Esophagus muscularis mucosa (tissue), 4 donors: ENCODE data around the gene ZNF341. TPM values are rescaled to one million over a fixed set of nuclear protein-coding genes. Genes with fewer than 3 reads are reported as not detected.

Experiments used
- DNase-seq: peaks from one replicate; pipeline ENCODE4 v3.0.0-alpha.2; 2017; ENCODE audit errors: extremely low spot score
- H3K27ac ChIP-seq, 4 donors: fragments of 200-600 bp; sonication (generic); replicated peaks in 1 of 4; 1 replicate in 3 of 4; 2 replicates in 1 of 4; pipeline ENCODE4 v1.5.1; 2016 to 2019; ENCODE audit warnings: mild to moderate bottlenecking in 1 of 4
- H3K27me3 ChIP-seq, 4 donors: fragments of 200-600 bp; sonication (generic); one replicate each; pipeline versions ENCODE4 v1.5.1 to v1.6.0; 2016 to 2019
- H3K36me3 ChIP-seq, 4 donors: fragments of 200-600 bp; sonication (generic); one replicate each; pipeline ENCODE4 v1.5.1; 2016 to 2019
- H3K4me1 ChIP-seq, 4 donors: fragments of 200-600 bp; sonication (generic); one replicate each; pipeline ENCODE4 v1.5.1; 2016 to 2019
- H3K4me3 ChIP-seq, 4 donors: fragments of 200-600 bp; sonication (generic); 1 replicate in 2 of 4; 2 replicates in 2 of 4; pipeline ENCODE4 v1.5.1; 2016 to 2019; ENCODE audit warnings: mild to moderate bottlenecking in 4 of 4, moderate library complexity in 1 of 4
- H3K9me3 ChIP-seq, 4 donors: fragments of 200-600 bp; sonication (generic); 1 replicate in 3 of 4; 2 replicates in 1 of 4; pipeline ENCODE4 v1.5.1; 2016 to 2019
- CTCF ChIP-seq, 3 experiments: fragments of 200-600 bp in 2 of 3; fragments of 450-650 bp in 1 of 3; sonication (generic) in 2 of 3; IDR thresholded peaks; one replicate each; pipeline ENCODE4 v1.5.1; 2017 to 2019; ENCODE audit warnings: antibody characterized with exemption in 3 of 3, mild to moderate bottlenecking in 2 of 3, moderate library complexity in 1 of 3
- EP300 ChIP-seq: sonication (generic); formaldehyde crosslinking; IDR thresholded peaks from one replicate; pipeline ENCODE4 v1.6.1; 2017; ENCODE audit warnings: antibody characterized with exemption
- POLR2A ChIP-seq: fragments of 450-650 bp; IDR thresholded peaks from one replicate; pipeline ENCODE4 v1.6.1; 2017; ENCODE audit warnings: antibody characterized with exemption, moderate library complexity, mild to moderate bottlenecking, low read depth
- POLR2AphosphoS5 ChIP-seq, 2 donors: sonication (generic); formaldehyde crosslinking; IDR thresholded peaks; one replicate each; pipeline ENCODE4 v1.6.1; 2017; ENCODE audit warnings: antibody characterized with exemption in 2 of 2
- WGBS: methylation state at CpG from one replicate; pipeline ENCODE4 v1.1.5; 2018; 5-methylcytosine and 5-hydroxymethylcytosine counted together
- intact Hi-C: fragments of 100-400 bp; cut with DNase I; formaldehyde crosslinking; loops from one replicate; pipeline ENCODE4 v1.15.1; 2023
- total RNA-seq, 4 donors: library from RNA; depleted of rRNA; stranded (reverse); fragments of >200 nt; gene quantifications; one replicate each; pipeline versions ENCODE4 v1.1.0 to v1.2.1, GENCODE V29; 2016

ZNF341 gene
- total RNA-seq, 4 donors from 2014 or later = 1.7 to 4.2 (median 3.4) TPM

DNA sequence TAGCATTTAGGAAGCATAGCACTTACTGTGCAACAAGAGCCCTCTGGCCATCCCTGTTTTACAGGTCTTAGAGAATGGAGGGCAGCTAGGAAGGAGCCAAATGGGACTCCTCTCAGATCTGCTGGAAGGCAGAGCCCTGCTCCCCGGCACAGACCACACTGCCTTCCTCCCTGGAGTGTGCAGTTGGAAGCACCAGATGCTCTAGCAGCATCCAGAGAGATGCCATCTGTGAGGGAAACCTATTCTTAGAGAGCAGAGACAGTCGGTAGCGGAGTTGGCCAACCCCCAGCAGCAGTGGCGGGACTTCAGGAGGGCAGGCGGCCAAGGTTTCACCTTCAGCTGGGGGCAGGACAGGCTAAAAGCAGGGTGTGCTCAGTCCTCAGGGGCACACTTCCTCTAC is 28.9 kb upstream of the ZNF341 start:
- no peak overlapping the region for H3K27ac ChIP-seq
- 25% methylated on average over 2 of the region's 5 CpGs for WGBS
- no peaks in the 10 kb centered on the region for H3K27me3 ChIP-seq
- peaks cover 7 to 29% (median 18%) of the 10 kb centered on the region in 4 donors for H3K36me3 ChIP-seq
- intact Hi-C loops = no loop called here
- H3K9me3 ChIP-seq = no peaks in the 10 kb centered on the region
- DNase-seq = no peak
- no peak overlapping the region for H3K4me3 ChIP-seq
- peaks cover 0 to 10% (median 7%) of the 10 kb centered on the region in 4 donors for H3K4me1 ChIP-seq
- TF ChIP-seq EP300 (no peak), POLR2A (no peak), CTCF (IDR thresholded peaks at IDR 0.05) (no peak), POLR2AphosphoS5 (IDR thresholded peaks at IDR 0.05) (no peak)

GRCh38 chr20:33703498-33704137 is 28.2 kb upstream of the ZNF341 start:
- TF ChIP-seq CTCF (IDR thresholded peaks at IDR 0.05) = no peak
- TF ChIP-seq POLR2AphosphoS5 (IDR thresholded peaks at IDR 0.05) = no peak
- TF ChIP-seq POLR2A = no peak
- TF ChIP-seq EP300 = no peak
- no peak for DNase-seq
- WGBS = 92% methylated on average over 6 of the region's 8 CpGs
- H3K4me1 ChIP-seq = peaks cover 0 to 10% (median 7%) of the 10 kb centered on the region in 4 donors
- peaks cover 8 to 30% (median 18%) of the 10 kb centered on the region in 4 donors for H3K36me3 ChIP-seq
- intact Hi-C loops = no loop called here
- H3K4me3 ChIP-seq = no peak overlapping the region
- H3K27ac ChIP-seq = no peak overlapping the region
- no peaks in the 10 kb centered on the region for H3K27me3 ChIP-seq
- no peaks in the 10 kb centered on the region for H3K9me3 ChIP-seq

- Histone ChIP-seq H3K36me3 (peaks cover 8 to 33% (median 18%) of the 10 kb centered on the region in 4 donors), H3K4me3 (no peak overlapping the region), H3K27me3 (no peaks in the 10 kb centered on the region), H3K27ac (no peak overlapping the region), H3K4me1 (peaks cover 0 to 10% (median 7%) of the 10 kb centered on the region in 4 donors), H3K9me3 (no peaks in the 10 kb centered on the region)
- intact Hi-C loops = no loop called here
- no peak for TF ChIP-seq POLR2A
- no peak for TF ChIP-seq EP300
- TF ChIP-seq POLR2AphosphoS5 (IDR thresholded peaks at IDR 0.05) = no peak
- TF ChIP-seq CTCF (IDR thresholded peaks at IDR 0.05) = no peak
- 96% methylated on average over 11 of the region's 11 CpGs for WGBS
- DNase-seq = no peak
Observed at GRCh38 chr20:33704197-33704924, 27.4 kb upstream of the ZNF341 start.

- 90% methylated on average over 11 of the region's 11 CpGs for WGBS
- intact Hi-C loops = no loop called here
Observed at GRCh38 chr20:33707668-33708067, 24.1 kb upstream of the ZNF341 start.

More at GRCh38 chr20:33707668-33708067, 24.1 kb upstream of the ZNF341 start:
- TF ChIP-seq POLR2AphosphoS5 (IDR thresholded peaks at IDR 0.05) (no peak), CTCF (IDR thresholded peaks at IDR 0.05) (no peak), EP300 (no peak), POLR2A (no peak)
- Histone ChIP-seq H3K4me1 (peaks cover 0 to 7% (median 6%) of the 10 kb centered on the region in 4 donors), H3K9me3 (no peaks in the 10 kb centered on the region), H3K27me3 (no peaks in the 10 kb centered on the region), H3K4me3 (no peak overlapping the region), H3K36me3 (peaks cover 8 to 60% (median 41%) of the 10 kb centered on the region in 4 donors), H3K27ac (no peak overlapping the region)
- DNase-seq = no peak
